Activated CD8-positive, alpha-beta T cell treated with anti-CD3 and anti-CD28 coated beads for 36 hours (primary cell): ENCODE data around the gene PIR. TPM values are rescaled to one million over a fixed set of nuclear protein-coding genes. Genes with fewer than 3 reads are reported as not detected.

Experiments used
- ATAC-seq: fragments of 200-7000 bp; cut with Tn5 transposase; one replicate; pipeline ENCODE4 v1.10.0; 2021; ENCODE audit warnings: mild to moderate bottlenecking, moderate library complexity
- CTCF ChIA-PET: fragments of 350-600 bp; sonication (Branson Sonifier 250); formaldehyde crosslinking; loops from one replicate; lab custom pipeline; 2021; ENCODE audit warnings: antibody characterized with exemption; lab: Charles Lee
- POLR2A ChIA-PET: fragments of 350-600 bp; sonication (Branson Sonifier 250); formaldehyde crosslinking; loops from one replicate; lab custom pipeline; 2021; ENCODE audit warnings: antibody characterized with exemption; lab: Charles Lee
- DNase-seq: peaks from one replicate; pipeline ENCODE4 v3.0.0-alpha.2; 2020
- H3K27ac Mint-ChIP-seq: one replicate; pipeline ENCODE4 v1.8.0; 2021; ENCODE audit warnings: mild to moderate bottlenecking, mixed read lengths
- H3K27me3 Mint-ChIP-seq: one replicate; pipeline ENCODE4 v1.8.0; 2021; ENCODE audit warnings: mixed read lengths
- H3K36me3 Mint-ChIP-seq: one replicate; pipeline ENCODE4 v1.8.0; 2021; ENCODE audit warnings: low read depth, mixed read lengths
- H3K4me1 Mint-ChIP-seq: one replicate; pipeline ENCODE4 v1.8.0; 2021; ENCODE audit warnings: low read depth, mixed read lengths
- H3K4me3 Mint-ChIP-seq: one replicate; pipeline ENCODE4 v1.8.0; 2021; ENCODE audit warnings: mild to moderate bottlenecking, moderate library complexity, mixed read lengths
- H3K9me3 Mint-ChIP-seq: one replicate; pipeline ENCODE4 v1.8.0; 2021; ENCODE audit warnings: mixed read lengths
- CTCF ChIP-seq: fragments of 200-600 bp; IDR thresholded peaks from one replicate; pipeline ENCODE4 v1.8.0; 2022; ENCODE audit warnings: antibody characterized with exemption, mild to moderate bottlenecking
- intact Hi-C: fragments of 100-400 bp; cut with micrococcal nuclease; formaldehyde crosslinking; loops from one replicate; pipeline ENCODE4 v1.10.0; 2022
- total RNA-seq, 2 experiments: library from RNA; stranded (reverse); gene quantifications; one replicate each; pipeline ENCODE4 v1.2.3, GENCODE V29; 2021

PIR gene
- total RNA-seq, 2 experiments from 2014 or later = 0.74 to 1.2 TPM

- Mint-ChIP-seq H3K36me3 (no peaks in the 10 kb centered on the region), H3K9me3 (no peaks in the 10 kb centered on the region), H3K4me3 (no peak overlapping the region), H3K27ac (no peak overlapping the region), H3K4me1 (no peaks in the 10 kb centered on the region), H3K27me3 (peaks cover 2% of the 10 kb centered on the region)
- ChIA-PET POLR2A (no interaction called here), CTCF (no interaction called here)
- intact Hi-C loops = no loop called here
- no peak for DNase-seq
- no peak for TF ChIP-seq CTCF
- no peak for ATAC-seq
Observed at GRCh38 chrX:15410947-15411346, 82.2 kb downstream of the PIR start.

DNA sequence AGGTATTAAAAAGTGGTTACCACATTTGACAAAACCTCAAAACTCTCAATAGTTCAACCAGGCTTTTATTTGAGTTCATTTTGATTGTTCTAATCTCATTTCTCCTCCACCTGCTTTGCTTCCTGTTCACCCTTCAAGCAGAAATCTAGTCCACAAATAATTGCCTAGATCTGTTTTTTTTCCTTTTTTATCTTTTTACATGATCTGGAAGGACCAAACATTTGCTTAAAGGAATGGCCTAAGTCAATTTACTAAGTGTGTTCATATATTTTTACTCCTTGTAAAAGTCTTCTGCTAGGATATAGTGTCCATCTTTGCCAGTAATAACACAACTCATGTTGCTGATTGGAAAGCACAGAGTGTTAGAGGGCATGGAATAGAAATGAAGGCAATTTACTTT, 82.7 kb downstream of the PIR start:
- no peaks in the 10 kb centered on the region for H3K9me3 Mint-ChIP-seq
- ATAC-seq (no peak), DNase-seq (no peak)
- CTCF ChIA-PET = no interaction called here
- no peak overlapping the region for H3K4me3 Mint-ChIP-seq
- no peaks in the 10 kb centered on the region for H3K4me1 Mint-ChIP-seq
- TF ChIP-seq CTCF = no peak
- H3K27ac Mint-ChIP-seq = no peak overlapping the region
- peaks cover 2% of the 10 kb centered on the region for H3K27me3 Mint-ChIP-seq
- H3K36me3 Mint-ChIP-seq = no peaks in the 10 kb centered on the region
- intact Hi-C loops = no loop called here
- POLR2A ChIA-PET = no interaction called here

DNA sequence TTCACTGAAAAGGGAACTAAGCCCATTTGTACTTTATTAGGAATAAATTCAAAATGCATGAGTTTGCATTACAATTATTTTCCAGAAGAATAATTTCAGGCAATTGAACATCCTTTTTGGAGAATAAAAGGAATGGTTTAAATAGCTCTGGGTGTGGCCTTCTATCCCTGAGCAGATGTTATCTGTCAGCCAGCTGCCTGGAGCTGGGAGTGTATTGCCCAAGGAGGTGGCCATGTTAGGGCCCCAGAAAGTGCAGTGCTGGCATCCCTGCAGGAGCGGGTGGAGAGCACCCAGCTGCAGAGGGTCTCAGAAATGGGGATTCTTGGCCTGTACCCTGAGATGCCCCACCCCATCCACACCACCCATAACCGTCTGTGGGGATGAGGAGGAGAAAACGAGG, 87.3 kb downstream of the PIR start:
- H3K36me3 Mint-ChIP-seq = no peaks in the 10 kb centered on the region
- CTCF ChIA-PET = no interaction called here

GRCh38 chrX:15404401-15405096, 88.6 kb downstream of the PIR start:
- no peak for TF ChIP-seq CTCF
- Mint-ChIP-seq H3K4me3 (no peak overlapping the region), H3K9me3 (no peaks in the 10 kb centered on the region), H3K36me3 (no peaks in the 10 kb centered on the region), H3K27ac (no peak overlapping the region), H3K27me3 (no peaks in the 10 kb centered on the region), H3K4me1 (no peaks in the 10 kb centered on the region)
- CTCF ChIA-PET = no interaction called here
- POLR2A ChIA-PET = no interaction called here
- DNase-seq (no peak), ATAC-seq (no peak)
- intact Hi-C loops = no loop called here

More for the DNA sequence above, 87.3 kb downstream of the PIR start:
- no peak for TF ChIP-seq CTCF
- POLR2A ChIA-PET = no interaction called here
- H3K27ac Mint-ChIP-seq = no peak overlapping the region
- no peaks in the 10 kb centered on the region for H3K9me3 Mint-ChIP-seq
- no peak overlapping the region for H3K4me3 Mint-ChIP-seq
- intact Hi-C loops = no loop called here
- ATAC-seq (no peak), DNase-seq (no peak)
- H3K4me1 Mint-ChIP-seq = no peaks in the 10 kb centered on the region
- no peaks in the 10 kb centered on the region for H3K27me3 Mint-ChIP-seq

DNA sequence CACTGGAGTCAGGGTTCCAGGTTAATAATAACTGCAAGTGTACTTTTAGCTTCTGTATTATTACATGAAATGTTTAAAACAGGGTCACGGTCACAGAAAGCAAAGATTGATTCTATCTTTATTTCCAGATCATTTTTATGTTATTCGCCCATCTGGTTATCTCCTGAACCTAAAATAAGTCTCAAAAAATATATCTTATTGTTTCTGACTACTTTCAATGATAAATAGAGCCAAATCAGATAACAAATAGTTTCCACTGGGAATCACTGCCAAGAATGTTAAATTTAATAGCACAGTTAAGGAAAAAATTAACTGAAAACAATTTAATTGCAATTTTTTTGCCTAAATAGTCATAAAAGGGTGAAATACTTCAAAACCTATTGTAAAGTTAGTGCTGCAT, 91.8 kb downstream of the PIR start:
- POLR2A ChIA-PET = no interaction called here
- intact Hi-C loops = no loop called here
- Mint-ChIP-seq H3K27ac (no peak overlapping the region), H3K4me3 (no peak overlapping the region), H3K4me1 (no peaks in the 10 kb centered on the region), H3K9me3 (no peaks in the 10 kb centered on the region), H3K36me3 (no peaks in the 10 kb centered on the region), H3K27me3 (no peaks in the 10 kb centered on the region)
- ATAC-seq (no peak), DNase-seq (no peak)
- TF ChIP-seq CTCF = no peak
- CTCF ChIA-PET = no interaction called here
